Activated CD8-positive, alpha-beta T cell treated with anti-CD3 and anti-CD28 coated beads for 36 hours (primary cell): ENCODE results near the gene FOXP1. TPM values are rescaled to one million over a fixed set of nuclear protein-coding genes. Genes with fewer than 3 reads are reported as not detected.

ENCODE experiments used
- ATAC-seq: fragments of 200-7000 bp; cut with Tn5 transposase; one replicate; pipeline ENCODE4 v1.10.0; 2021; ENCODE audit warnings: mild to moderate bottlenecking, moderate library complexity
- CTCF ChIA-PET: fragments of 350-600 bp; sonication (Branson Sonifier 250); formaldehyde crosslinking; loops from one replicate; lab custom pipeline; 2021; ENCODE audit warnings: antibody characterized with exemption; lab: Charles Lee
- POLR2A ChIA-PET: fragments of 350-600 bp; sonication (Branson Sonifier 250); formaldehyde crosslinking; loops from one replicate; lab custom pipeline; 2021; ENCODE audit warnings: antibody characterized with exemption; lab: Charles Lee
- DNase-seq: peaks from one replicate; pipeline ENCODE4 v3.0.0-alpha.2; 2020
- H3K27ac Mint-ChIP-seq: one replicate; pipeline ENCODE4 v1.8.0; 2021; ENCODE audit warnings: mild to moderate bottlenecking, mixed read lengths
- H3K27me3 Mint-ChIP-seq: one replicate; pipeline ENCODE4 v1.8.0; 2021; ENCODE audit warnings: mixed read lengths
- H3K36me3 Mint-ChIP-seq: one replicate; pipeline ENCODE4 v1.8.0; 2021; ENCODE audit warnings: low read depth, mixed read lengths
- H3K4me1 Mint-ChIP-seq: one replicate; pipeline ENCODE4 v1.8.0; 2021; ENCODE audit warnings: low read depth, mixed read lengths
- H3K4me3 Mint-ChIP-seq: one replicate; pipeline ENCODE4 v1.8.0; 2021; ENCODE audit warnings: mild to moderate bottlenecking, moderate library complexity, mixed read lengths
- H3K9me3 Mint-ChIP-seq: one replicate; pipeline ENCODE4 v1.8.0; 2021; ENCODE audit warnings: mixed read lengths
- CTCF ChIP-seq: fragments of 200-600 bp; IDR thresholded peaks from one replicate; pipeline ENCODE4 v1.8.0; 2022; ENCODE audit warnings: antibody characterized with exemption, mild to moderate bottlenecking
- intact Hi-C: fragments of 100-400 bp; cut with micrococcal nuclease; formaldehyde crosslinking; loops from one replicate; pipeline ENCODE4 v1.10.0; 2022
- total RNA-seq, 2 experiments: library from RNA; stranded (reverse); gene quantifications; one replicate each; pipeline ENCODE4 v1.2.3, GENCODE V29; 2021

The FOXP1 gene
- total RNA-seq, 2 experiments from 2014 or later, result 145 to 153 TPM

- intact Hi-C loops, result loop anchor here (2.0 to 10.0 kb wide), 5 partner anchors 39 to 457 kb away; partner anchors contain the start of gene FOXP1
- Mint-ChIP-seq H3K4me3 (peak overlapping the region; percentile 47), H3K27me3 (no peaks in the 10 kb centered on the region), H3K9me3 (no peaks in the 10 kb centered on the region), H3K4me1 (peaks cover 68% of the 10 kb centered on the region), H3K36me3 (peaks cover 37% of the 10 kb centered on the region), H3K27ac (peak overlapping the region; percentile 85)
- CTCF ChIA-PET, result no interaction called here
- POLR2A ChIA-PET, result interaction anchor here (0.9 kb wide), 1 partner anchor 179 kb away, joined by 5 read pairs; no protein-coding TSS in a partner anchor
- ATAC-seq, result no peak
- no peak for DNase-seq
- TF ChIP-seq CTCF, result no peak
Observed at GRCh38 chr3:71125738-71126137, 457.8 kb downstream of the FOXP1 start.

- no peak for TF ChIP-seq CTCF
- H3K36me3 Mint-ChIP-seq, result peaks cover 42% of the 10 kb centered on the region
- no peak overlapping the region for H3K27ac Mint-ChIP-seq
- H3K27me3 Mint-ChIP-seq, result no peaks in the 10 kb centered on the region
- ChIA-PET CTCF (no interaction called here), POLR2A (no interaction called here)
- intact Hi-C loops, result loop anchor here (10.0 kb wide), 1 partner anchor 271 kb away; no protein-coding TSS in a partner anchor
- H3K4me1 Mint-ChIP-seq, result peaks cover 81% of the 10 kb centered on the region
- H3K4me3 Mint-ChIP-seq, result no peak overlapping the region
- no peaks in the 10 kb centered on the region for H3K9me3 Mint-ChIP-seq
- DNase-seq (no peak), ATAC-seq (no peak)
Observed at GRCh38 chr3:71124048-71124447, 459.5 kb downstream of the FOXP1 start.

GRCh38 chr3:71122641-71123040 is 460.9 kb downstream of the FOXP1 start:
- intact Hi-C loops, result loop anchor here (10.0 kb wide), 1 partner anchor 272 kb away; no protein-coding TSS in a partner anchor
- Mint-ChIP-seq H3K4me3 (no peak overlapping the region), H3K36me3 (peaks cover 48% of the 10 kb centered on the region), H3K9me3 (no peaks in the 10 kb centered on the region), H3K4me1 (peaks cover 87% of the 10 kb centered on the region), H3K27me3 (no peaks in the 10 kb centered on the region), H3K27ac (peak overlapping the region; percentile 69)
- DNase-seq, result no peak
- no peak for TF ChIP-seq CTCF
- POLR2A ChIA-PET, result interaction anchor here (0.5 to 2.8 kb wide), 4 partner anchors 21 to 344 kb away, joined by 3 to 10 read pairs (median 4); no protein-coding TSS in a partner anchor
- CTCF ChIA-PET, result interaction anchor here (0.9 to 1.2 kb wide), 2 partner anchors 9 to 43 kb away, joined by 3 read pairs; no protein-coding TSS in a partner anchor
- ATAC-seq, result no peak

- intact Hi-C loops, result loop anchor here (10.0 kb wide), 1 partner anchor 273 kb away; no protein-coding TSS in a partner anchor
- ATAC-seq, result peak; percentile 32
- TF ChIP-seq CTCF, result no peak
- Mint-ChIP-seq H3K4me3 (no peak overlapping the region), H3K27ac (peak overlapping the region; percentile 72), H3K9me3 (no peaks in the 10 kb centered on the region), H3K4me1 (peaks cover 90% of the 10 kb centered on the region), H3K27me3 (no peaks in the 10 kb centered on the region), H3K36me3 (peaks cover 54% of the 10 kb centered on the region)
- ChIA-PET CTCF (no interaction called here), POLR2A (interaction anchor here (1.0 to 2.8 kb wide), 5 partner anchors 9 to 142 kb away, joined by 3 to 10 read pairs (median 5); no protein-coding TSS in a partner anchor)
- no peak for DNase-seq
Observed at GRCh38 chr3:71121429-71122167, 461.9 kb downstream of the FOXP1 start.

- ChIA-PET CTCF (no interaction called here), POLR2A (interaction anchor here (1.0 kb wide), 1 partner anchor 10 kb away, joined by 4 read pairs; no protein-coding TSS in a partner anchor)
- peak overlapping the region; percentile 67 for H3K27ac Mint-ChIP-seq
- H3K36me3 Mint-ChIP-seq, result peaks cover 54% of the 10 kb centered on the region
- ATAC-seq, result no peak
- TF ChIP-seq CTCF, result no peak
- intact Hi-C loops, result loop anchor here (10.0 kb wide), 1 partner anchor 275 kb away; no protein-coding TSS in a partner anchor
- no peak for DNase-seq
- no peak overlapping the region for H3K4me3 Mint-ChIP-seq
- no peaks in the 10 kb centered on the region for H3K27me3 Mint-ChIP-seq
- no peaks in the 10 kb centered on the region for H3K9me3 Mint-ChIP-seq
- H3K4me1 Mint-ChIP-seq, result peaks cover 89% of the 10 kb centered on the region
Observed at GRCh38 chr3:71120012-71120411, 463.5 kb downstream of the FOXP1 start.
